GM19455 (cell line): ENCODE results near the gene ENTPD8.
"Not testable (repeated sequence)": the region's sequence is repeated elsewhere in the genome, so short reads cannot be mapped to it uniquely, and the experiment has no call there.

Experiments
- ATAC-seq: cut with Tn5 transposase; IDR thresholded peaks from one replicate; pipeline ENCODE4 v1.9.1; 2021; ENCODE audit not compliant: unreplicated experiment

ENTPD8 gene

DNA sequence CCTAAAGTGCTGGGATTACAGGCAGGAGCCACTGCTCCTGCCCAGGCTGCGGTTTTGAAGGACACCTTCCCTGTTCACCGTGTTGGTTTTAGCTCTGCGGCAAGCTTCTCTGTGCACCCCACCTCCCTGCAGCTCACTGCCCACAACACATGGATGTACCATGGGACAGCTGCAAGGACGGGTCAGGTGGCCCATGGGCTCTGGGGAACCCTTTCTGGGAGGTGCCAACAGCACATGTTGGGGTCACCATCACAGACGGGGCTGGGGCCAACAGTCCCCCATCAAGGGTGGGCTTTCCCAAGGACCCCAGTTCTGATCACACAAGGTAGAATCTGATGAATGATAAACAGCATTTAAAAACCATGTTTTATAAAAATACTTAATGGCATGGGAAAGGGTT, 25.7 kb downstream of the ENTPD8 start:
- no peak for ATAC-seq

DNA sequence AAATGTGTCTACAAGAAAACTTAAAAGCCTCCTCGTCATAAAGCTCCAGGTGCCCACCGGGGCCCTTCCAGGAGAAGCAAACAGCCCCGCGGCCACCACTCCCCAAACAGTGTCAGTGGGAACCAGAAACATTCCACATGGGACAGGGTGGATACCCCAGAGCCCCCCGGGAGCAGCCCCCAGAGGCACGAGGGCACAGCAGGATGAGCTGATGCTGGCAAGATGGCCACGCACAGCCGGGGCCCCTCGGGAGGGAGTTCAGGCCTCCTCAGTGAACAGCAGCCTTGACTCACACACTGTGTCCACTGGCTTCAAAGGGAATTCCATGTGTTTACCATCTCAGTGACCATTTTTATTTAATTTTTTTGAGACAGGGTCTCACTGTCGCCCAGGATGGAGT, 28.7 kb downstream of the ENTPD8 start:
- no peak for ATAC-seq

DNA sequence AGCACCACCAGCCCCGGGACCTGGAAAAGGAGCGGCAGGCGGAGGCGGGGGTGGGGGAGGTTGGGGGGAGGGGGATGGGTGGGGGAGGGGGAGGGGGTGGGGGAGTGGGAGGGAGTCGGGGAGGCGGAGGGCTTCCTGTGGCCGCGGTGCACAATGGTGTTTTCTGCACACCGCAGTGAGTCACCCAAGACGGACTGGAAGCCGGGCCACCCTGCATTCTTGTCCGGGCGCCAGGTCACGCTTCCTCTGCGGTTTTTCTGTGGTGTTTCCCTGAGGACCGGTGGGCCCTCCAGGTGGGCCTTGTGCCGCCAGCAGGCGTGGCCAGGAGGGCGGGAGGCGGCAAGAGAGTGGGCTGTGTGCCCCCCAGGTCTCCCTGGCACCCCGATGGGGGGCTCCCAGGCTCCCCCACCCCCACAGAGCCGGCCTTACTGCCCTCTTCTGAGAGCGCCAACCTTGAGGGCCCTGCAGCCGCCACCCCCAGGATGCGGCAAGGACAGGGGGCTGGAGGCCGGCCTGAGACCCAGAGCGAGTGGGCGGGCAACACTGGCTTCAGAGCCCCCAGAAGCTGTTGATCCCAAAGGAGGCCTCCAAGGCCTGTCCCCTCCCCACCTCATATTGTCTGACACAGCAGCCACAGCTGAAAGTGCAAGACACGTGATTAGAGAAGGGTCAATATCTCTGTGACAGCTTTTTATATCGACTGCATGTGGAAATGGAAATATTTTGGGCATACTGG, 29.3 kb downstream of the ENTPD8 start:
- no peak for ATAC-seq

DNA sequence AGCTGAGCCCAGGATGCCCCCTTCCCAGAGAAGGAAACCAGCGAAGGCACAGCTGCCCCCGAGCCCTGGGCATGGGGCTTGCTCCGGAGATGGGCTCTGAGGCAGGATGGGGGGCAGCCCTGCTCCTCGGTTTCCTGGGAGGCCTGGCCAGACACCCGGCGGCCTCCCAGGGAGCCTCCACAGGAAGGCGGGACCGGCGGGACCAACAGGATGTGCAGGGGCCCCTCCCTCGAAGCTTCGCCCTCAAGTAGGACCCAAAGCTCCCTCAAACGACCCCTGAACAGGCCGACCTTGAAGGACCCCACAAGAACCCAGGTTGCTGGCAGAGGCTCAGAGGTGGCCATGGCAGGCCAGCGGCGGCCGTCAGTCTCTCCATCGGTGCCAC, 29.9 kb downstream of the ENTPD8 start:
- ATAC-seq: no peak

DNA sequence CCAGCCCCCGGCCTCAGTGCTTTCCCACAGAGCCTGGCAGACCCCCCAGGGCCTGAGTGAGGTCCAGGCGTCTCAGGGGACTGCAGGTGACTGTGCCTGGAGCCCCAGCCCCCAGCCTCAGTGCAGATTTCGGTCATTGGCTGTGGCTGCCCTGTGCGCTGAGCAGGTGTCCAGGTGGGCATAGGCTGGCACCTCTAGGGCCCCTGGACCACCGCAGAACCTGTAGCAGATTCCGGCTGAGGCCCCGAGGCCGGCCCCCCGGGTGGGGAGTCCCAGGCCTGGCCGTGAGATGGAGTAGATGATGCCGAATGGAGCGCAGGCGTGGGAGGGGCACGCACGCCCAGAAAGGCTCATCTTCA, 30.3 kb downstream of the ENTPD8 start:
- no peak for ATAC-seq

DNA sequence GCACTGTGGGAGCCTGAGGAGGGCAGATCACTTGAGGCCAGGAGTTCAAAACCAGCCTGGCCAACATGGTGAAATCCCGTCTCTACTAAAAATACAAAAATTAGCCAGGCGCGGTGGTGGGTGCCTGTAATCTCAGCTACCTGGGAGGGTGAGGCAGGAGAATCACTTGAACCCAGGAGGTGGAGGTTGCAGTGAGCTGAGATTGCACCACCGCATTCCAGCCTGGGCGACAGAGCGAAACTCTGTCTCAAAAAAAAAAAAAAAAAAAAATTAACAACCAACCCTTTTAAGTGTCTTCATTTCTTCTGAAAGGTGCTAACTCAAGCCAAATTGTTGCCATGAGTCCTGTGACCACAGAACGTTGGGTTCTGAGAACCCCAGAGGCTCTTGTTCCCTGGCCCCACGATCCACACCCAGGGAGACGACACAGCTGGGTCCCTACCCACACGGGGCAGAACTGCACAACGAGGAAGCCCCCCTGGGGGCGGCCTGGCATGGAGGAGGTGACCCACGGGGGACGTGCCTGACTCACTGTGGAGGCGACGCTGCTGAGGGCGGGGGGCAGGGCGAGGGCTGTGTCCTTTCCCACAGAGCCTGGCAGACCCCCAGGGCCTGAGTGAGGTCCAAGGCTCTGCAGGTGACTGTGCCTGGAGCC, 30.8 kb downstream of the ENTPD8 start:
- ATAC-seq: not testable (repeated sequence)

DNA sequence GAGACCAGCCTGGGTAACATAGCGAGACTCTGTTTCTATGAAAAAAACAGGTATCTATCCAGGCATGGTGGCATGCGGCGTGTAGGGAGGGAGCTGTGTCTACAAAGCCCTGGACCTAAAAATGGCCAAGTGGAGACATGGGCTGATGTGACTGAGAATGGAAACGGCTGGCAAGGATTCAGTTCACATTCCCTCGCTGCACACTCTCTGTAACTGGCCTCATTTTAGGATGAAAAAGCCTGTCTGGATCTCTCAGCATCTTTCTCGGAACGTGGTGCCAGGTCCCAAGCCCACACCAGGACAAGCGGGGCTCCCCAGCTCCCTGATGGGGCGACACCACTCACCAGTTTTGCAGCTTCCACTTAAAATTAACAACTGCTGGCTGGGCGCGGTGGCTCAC, 31.6 kb downstream of the ENTPD8 start:
- ATAC-seq: no peak

DNA sequence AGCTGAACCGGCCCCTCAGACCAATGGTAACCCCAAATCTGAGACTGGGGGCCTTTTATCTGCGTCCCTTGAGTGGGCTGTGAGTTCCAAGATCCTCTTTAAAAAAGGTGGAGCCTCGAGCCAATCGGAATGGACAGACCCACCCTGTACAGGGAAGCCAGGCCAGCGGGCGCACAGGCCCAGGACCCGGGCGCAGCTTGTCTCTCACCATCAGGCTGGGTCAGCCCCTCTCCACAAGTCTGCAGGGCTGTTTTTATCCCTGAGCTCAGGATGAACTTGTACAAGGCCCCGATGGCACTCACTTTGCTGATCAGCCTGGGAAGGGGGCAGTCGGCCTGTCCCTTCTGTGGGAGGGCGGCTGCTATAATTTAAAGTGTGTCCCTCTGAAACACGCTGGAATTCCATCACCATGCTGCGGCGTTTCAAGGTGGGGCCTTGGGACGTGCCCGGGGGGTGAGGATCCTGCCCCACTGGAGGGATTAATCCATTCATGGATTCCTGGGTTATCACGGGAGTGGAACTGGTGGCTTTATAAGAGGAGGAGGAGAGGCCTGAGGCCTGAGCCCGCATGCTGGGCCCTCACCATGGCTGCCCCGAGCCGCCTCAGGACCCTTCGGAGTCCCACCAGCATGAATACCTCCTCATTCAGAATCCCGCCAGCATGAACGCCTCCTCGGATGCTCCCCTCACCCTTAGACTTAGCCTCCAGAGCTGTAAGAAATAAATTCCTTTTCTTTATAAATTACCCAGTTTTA, 32.3 kb downstream of the ENTPD8 start:
- no peak for ATAC-seq

DNA sequence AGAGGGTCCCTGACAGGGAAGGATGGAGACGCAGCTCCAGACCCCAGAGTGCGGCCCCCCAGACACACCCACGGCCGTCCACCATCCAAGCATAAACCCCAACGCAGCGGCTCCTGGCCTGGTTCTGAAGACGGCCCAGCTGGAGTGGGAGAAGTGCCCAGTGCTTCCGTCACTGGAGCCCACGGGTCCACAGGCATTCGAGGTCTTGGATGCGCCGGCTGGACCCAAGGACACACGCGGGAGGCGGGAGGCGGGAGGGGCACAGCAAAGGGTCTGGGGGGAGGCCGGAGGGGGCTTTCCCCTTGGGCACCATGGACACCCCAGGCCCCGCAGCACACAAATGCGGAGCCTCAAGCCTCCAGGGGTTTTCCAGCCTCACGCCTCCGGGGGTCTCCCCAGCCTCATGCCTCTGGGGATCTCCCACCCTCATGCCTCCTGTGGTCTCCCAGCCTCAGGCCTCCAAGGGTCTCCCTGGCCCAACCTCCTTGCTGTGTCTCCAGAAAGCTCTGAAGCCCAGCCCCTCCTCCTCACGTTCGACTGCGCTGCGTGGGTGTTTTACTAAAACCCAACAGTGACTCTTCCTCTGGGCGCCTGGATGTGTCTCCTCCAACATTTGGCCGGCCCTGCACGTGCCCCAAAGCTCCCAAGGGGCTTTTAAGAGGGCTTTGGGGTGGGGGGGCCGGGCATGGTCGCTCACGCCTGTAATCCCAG, 33.4 kb downstream of the ENTPD8 start:
- ATAC-seq: no peak

DNA sequence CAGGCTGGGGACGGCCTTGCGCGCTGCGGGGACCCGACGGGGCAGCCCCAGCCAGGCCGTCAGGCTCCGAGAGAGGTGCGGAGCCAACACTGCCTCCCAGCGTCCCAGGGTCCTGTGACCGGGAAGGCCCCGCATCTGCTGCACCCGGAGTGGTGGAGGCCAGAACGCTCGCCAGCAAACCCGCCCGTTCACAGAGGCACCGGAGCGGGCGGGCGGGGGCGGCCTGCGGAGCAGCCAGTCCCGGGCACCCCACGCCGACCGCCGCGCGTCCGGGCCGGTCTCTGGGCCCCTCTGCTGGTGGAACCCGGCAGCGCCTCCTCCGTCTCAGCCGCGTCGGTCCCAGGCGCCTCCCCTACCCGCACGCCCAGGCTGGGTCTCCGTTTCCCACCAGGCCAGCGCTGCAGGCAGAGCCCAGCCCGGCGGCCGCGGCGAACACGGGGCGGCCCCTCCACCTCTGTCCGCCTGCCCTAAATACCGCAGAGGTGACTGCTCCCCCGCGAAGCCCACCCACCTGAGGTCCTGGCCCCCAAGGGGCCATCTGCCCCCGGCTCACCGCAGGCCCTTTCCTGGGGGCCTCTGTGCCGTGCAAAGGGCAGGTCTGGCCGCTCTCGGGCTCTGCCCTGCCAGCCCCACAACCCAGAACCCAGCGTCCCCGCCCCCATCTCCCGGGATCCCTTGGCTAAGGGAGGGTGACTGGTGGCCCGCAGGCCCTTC, 34.1 kb downstream of the ENTPD8 start:
- ATAC-seq: no peak

DNA sequence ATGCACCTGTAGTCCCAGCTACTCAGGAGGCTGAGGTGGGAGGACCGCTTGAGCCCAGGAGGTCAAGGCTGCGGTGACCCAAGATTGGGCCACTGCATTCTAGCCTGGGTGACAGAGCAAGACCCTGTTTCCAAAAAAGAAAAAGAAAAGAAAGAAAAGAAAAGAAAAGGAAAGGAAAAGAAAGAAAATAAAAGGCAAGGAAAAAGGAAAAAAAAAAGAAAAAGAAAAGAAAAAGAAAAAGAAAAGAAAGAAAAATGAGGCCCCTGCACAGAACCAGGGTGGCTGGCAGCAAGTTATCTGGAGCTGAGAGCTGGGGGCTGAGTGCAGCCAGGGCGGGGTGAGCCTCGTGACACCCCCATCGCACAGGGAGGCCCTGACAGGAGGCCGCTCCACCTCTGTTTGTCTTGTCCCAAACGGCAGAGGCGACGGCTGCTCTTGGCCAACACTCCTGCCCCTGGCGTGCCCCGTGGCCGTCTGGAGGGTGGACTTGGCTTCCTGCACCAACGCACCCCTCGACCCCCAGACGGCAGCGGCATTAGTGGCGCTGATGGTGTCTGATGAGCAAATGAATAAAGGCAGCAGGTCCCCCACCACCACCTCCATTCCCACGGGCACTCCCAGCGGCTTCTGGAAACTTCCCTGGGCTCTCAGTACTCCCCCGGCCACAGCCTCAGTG, 34.9 kb downstream of the ENTPD8 start:
- no peak for ATAC-seq

DNA sequence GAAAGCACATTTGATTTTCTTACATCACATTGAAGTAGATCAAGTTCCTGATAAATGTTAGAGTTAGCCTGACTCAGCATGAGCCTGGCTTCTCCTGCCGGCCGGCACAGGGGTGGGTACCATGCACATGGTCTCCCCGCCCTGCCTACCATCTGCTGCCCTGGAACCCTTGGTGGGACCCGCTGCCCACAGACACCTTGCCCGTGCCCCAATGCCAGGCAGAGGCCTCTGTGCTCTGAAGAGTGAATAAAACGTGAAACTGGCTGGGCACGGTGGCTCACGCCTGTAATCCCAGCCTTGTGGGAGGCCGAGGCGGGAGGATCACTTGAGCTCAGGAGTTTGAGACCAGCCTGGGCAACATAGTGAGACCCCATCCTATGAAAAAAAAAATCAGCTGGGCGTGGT, 35.5 kb downstream of the ENTPD8 start:
- ATAC-seq: no peak

DNA sequence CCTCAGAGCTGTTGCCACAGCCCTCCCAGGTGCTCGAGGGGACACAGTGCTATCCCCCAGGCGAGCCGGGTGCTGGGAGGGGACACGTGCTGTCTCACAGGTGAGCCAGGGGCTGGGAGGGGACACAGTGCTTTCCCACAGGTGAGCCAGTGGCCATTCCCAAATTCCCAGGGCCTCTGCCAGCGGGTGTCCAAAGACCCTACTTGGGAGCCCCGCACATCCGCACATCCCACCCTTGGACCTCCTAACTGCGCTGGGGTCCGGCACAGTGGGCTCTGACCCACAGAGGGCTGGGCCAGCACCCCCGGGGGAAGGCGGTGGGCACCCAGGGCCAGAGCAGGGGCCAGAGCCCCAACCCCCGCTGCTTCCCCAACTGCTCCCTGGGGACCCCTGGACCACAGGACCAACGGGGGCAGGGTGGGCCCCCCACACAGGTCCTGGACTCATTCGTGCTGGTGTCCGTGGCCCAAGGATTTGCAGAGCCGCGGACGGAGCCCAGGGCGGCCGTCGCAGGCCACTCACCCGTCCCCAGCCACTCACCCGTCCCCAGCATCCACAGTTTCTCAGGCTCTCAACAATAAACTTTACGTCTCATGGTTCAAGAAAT, 36.1 kb downstream of the ENTPD8 start:
- no peak for ATAC-seq

DNA sequence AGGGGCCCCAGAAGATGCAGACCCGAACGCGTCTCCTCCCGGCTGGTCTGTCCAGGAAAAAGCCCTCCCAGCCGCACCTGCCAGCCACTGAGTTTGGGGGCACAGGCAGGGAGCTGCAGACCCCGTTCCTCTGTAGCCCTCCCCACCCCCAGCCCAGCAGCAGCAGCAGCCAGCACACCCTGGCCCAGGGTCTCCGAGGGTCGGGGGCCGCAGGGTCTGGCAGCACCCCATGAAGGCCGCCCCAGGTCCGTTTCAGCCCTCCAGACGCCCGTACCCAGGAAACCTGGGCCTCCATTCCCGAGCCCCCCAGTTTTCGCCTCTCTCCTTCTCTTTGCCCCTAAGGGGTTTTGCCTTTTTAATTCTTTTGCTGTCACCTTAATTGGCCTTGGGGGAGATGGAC, 37.9 kb downstream of the ENTPD8 start:
- ATAC-seq: no peak

DNA sequence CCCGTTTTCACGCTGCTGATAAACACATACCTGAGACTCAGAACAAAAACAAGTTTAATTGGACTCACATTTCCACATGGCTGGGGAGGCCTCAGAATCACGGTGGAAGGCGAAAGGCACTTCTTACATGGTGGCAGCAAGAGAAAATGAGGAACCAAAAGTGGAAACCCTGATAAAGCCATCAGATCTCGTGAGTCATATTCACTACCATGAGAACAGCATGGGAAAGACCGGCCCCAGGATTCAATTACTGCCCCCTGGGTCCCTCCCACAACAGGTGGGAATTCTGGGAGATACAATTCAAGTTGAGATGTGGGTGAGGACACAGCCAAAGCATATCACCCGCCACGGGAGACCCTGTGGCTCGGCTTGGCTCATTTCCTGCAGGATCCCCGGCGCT, 38.4 kb downstream of the ENTPD8 start:
- ATAC-seq: no peak

DNA sequence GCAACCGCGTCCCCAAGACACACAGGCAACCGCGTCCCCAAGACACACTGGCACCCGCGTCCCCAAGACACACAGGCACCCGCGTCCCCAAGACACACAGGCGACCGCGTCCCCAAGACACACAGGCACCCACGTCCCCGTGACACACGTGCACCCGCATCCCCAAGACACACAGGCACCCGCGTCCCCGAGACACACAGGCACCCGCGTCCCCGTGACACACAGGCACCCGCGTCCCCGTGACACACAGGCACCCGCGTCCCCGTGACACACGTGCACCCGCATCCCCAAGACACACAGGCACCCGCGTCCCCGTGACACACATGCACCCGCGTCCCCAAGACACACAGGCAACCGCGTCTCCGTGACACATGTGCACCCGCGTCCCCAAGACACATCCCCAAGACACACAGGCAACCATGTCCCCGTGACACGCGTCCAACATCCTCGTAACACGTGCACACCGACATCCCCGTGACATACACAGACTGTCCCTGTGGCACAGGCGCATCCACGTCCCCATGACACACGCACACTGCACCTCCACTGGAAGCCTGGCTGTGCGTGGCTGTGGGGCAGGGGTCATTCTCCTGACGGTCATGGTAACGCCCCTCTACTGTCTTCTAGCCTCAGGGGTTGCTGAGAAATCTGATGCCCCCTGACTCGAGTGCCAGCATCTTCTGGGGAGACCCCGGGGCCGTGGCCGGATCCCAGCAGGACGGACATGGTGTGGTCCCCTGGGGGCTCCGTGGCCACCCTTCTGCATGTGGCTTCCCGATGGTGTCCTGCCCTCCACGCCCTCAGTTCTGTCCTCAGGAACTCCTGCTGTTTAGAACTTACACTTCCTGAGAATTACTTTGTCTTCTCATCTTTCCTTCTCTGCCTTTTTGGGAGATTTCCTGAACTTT, 42.3 kb downstream of the ENTPD8 start:
- no peak for ATAC-seq

DNA sequence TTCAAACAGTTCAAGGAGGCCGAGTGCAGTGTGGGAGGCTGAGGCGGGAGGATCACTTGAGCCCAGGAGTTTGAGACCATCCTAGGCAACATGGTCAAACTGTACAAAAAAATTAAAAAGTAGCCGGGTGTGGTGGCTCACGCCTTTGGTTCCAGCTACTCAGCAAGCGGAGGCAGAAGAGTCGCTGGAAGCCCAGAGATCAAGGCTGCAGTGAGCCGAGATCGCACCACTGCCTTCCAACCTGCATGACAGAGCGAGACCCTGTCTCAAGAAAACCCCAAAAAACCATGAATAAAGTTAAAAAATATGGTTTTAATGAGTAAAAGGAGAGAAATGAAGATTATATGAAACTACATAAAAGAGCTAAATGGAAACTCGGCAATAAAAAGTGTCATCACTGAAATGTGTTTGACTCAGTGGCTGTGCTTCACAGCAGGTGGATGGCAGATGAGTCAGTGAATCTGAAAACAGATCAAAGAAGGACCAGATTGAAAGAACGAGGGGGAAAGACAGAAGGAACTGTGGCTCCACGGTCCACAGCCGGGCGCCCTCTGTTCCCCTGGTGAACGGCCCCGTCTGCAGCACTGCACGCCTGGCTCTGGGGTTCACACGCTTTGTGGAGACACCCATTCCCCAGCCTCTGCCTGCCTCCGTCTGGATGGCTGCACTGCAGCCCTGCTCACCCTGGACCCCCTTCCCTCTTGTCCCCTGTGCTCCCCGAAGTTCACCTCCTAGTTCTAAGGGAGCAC, 43.3 kb downstream of the ENTPD8 start:
- ATAC-seq: no peak

DNA sequence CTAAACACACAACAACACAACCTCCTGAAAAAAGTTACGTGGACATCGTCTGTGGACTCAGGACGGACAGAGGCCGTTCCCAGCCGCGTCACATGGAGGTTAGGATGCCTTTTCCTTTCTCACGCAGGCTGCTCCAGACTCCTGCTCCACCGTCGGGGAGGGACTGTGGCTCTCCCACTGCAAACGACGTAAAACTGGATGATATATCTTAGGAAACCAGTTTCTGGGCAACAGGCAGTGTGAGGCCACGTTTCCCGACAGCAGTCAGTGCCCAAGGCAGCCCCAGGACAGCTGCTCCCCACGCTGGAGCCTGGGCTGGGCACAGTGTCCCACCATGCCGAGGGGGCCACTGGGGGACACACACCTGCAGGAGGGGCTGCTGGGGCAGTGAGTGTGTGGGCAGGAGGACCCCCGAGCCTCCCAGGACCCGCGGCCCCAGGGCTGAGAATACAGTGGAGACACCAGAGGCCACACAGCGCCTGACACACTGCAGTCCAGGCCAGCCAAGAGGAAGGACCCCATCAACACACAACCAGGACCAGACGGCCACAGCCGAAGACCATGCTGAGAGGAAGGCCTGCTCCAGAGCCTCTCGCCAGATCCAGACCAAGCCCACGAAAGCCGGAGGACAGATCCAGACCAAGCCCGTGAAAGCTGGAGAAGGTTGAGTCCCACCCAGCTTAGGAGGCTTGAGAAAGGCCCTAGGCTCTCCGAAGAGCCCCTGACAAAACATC, 44.4 kb downstream of the ENTPD8 start:
- ATAC-seq: no peak
